Measurements from ENCODE around the gene PDE4B.

GRCh38 chr1:66168948-66169671 is 376.4 kb downstream of the PDE4B start:
- TF ChIP-seq CTCF (IDR thresholded peaks at IDR 0.05) (no peak), POLR2A (IDR thresholded peaks at IDR 0.05) (no peak)

Measured in sigmoid colon (tissue), 3 donors.